HG03469 (cell line): ENCODE data around the gene INPP5F.
"Not testable (repeated sequence)": the region's sequence is repeated elsewhere in the genome, so short reads cannot be mapped to it uniquely, and the experiment has no call there.

Experiments
- ATAC-seq: cut with Tn5 transposase; IDR thresholded peaks from one replicate; pipeline ENCODE4 v1.9.1; 2021; ENCODE audit warnings: mild to moderate bottlenecking, moderate library complexity, moderate number of reproducible peaks; ENCODE audit not compliant: unreplicated experiment

INPP5F gene

GRCh38 chr10:119772334-119772733 is 46.5 kb downstream of the INPP5F start:
- ATAC-seq, result no peak

GRCh38 chr10:119773041-119773440 is 47.2 kb downstream of the INPP5F start:
- ATAC-seq, result not testable (repeated sequence)

DNA sequence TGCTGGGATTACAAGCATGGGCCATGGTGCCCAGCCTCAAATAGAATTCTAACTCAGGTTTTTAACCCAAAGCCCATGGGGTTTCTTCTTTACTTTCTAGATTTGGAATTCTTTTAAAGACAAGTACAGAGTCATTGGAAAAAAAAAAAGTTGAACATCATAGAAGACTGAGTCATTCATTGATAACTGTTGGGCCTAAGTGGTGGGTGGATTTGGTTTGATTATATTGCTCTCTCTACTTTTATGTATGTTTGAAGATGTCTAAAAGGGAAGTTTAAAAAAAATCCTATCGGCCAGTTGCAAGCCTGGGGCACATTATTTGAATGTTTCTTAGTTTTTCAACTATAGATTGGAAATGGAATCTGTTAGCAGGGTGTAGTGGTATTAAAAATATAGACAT is 49.7 kb downstream of the INPP5F start:
- ATAC-seq, result no peak

DNA sequence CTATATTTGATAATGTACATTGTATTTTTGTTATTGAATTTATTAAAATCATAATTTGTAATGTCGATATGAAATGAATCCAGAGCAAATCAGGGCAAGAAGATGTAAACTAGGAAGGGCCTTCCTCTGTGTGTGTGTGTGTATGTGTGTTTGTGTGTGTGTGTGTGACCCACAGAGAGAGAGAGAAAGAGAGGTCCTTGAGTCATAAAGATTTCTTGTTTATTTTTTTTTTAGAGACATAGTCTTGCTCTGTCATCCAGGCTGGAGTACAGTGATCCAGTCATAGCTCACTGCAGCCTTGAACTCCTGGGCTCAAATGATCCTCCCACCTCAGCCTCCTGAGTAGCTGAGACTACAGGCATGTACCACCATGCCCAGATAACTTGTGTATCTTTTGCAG is 50.7 kb downstream of the INPP5F start:
- ATAC-seq, result no peak

DNA sequence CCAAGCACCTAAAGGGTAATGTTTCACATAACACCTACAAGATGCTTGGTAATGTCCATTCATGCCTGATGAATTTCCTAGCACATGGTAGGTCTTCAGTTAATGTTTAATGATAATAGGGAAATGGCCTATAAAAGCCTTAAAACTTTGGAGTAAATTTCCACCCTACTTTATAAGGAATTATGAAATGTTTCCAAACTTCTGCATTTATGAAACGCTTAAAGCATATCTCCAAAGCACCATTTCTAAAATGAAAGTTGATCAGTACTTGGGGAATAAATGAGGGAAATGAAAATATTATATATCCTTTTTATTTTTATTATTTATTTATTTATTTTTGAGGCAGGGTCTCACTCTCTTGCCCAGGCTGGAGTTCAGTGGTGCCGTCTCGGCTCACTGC is 51.8 kb downstream of the INPP5F start:
- no peak for ATAC-seq

GRCh38 chr10:119778776-119779445 is 53.1 kb downstream of the INPP5F start:
- ATAC-seq, result no peak

DNA sequence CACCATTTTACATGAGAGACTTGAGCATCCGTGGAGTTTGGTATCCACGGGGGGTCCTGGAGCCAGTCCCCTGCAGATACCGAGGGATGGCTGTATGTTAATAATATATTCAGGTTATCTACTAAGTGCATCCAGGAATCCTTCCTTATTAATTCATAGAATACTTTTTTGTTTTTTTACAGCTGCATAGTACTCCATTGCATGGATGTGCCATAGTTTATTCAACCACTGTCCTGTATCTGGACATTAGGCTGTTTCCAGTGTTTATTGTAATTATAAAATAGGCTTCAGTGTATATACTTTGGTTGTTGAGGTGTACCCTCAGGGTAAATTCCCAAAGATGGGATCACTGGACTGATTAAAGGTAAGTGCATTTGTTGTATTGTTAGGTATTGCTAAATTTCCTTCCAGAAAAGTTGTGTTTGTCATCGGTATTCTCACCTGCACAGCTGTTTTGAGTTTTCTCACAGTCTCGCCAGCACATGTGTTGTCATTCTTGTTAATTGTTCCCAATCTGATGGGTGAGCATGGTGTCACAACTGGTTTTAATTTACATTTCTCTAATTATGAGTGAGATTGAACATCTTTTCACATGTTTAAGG is 55.1 kb downstream of the INPP5F start:
- no peak for ATAC-seq

DNA sequence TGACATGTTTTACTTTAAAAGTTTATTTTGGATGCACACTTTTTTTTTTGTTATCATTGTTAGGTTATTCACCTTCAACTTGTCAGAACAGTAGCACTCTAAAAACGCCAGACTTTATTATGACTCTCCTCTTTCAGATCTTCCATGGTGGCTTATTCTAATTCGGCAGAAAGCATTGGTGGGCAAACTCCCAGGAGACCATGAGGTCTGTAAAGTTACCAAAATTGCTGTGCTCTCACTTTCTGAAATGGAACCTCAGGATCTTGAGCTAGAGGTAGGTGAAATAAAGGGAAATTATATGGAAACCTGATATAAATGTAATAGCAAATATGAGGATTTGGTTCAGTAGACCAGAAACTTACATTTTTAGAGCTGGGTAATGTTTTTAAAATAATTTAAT is 55.6 kb downstream of the INPP5F start:
- ATAC-seq, result no peak

GRCh38 chr10:119782981-119783664 is 57.3 kb downstream of the INPP5F start:
- no peak for ATAC-seq

- no peak for ATAC-seq
These were observed 57.8 kb downstream of the INPP5F start for GRCh38 chr10:119783665-119784027.

GRCh38 chr10:119784340-119785067 is 58.7 kb downstream of the INPP5F start:
- peak; percentile 62 for ATAC-seq

- ATAC-seq, result no peak
These were observed 60.4 kb downstream of the INPP5F start for GRCh38 chr10:119786117-119786769.

DNA sequence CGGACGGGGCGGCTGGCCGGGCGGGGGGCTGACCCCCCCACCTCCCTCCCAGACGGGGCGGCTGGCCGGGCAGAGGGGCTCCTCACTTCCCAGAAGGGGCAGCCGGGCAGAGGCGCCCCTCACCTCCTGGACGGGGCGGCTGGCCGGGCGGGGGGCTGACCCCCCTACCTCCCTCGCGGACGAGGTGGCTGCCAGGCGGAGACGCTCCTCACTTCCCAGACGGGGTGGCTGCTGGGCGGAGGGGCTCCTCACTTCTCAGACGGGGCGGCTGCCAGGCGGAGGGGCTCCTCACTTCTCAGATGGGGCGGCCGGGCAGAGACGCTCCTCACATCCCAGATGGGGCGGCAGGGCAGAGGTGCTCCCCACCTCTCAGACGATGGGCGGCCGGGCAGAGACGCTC is 69.3 kb downstream of the INPP5F start:
- not testable (repeated sequence) for ATAC-seq

- no peak for ATAC-seq
These were observed 70.2 kb downstream of the INPP5F start for GRCh38 chr10:119796039-119796438.

DNA sequence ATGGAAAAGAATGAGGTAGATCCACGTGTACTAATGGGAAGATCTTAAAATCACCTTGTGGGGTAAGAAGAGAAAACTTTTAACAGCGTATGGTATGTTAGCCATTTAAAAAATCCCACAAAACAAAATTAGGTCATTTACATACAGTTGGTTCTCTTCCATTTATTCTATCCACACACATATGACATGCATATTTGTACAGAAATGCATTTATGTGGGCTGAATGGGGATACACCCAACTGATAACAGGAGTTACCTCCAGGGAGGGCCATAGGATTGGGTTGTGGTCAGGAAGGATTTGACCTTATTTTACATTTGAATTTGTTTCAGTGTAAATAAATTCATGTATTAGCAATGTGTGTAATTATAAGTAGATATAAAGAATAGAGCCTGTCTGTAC is 75.3 kb downstream of the INPP5F start:
- ATAC-seq, result no peak

GRCh38 chr10:119801998-119802538 is 76.2 kb downstream of the INPP5F start:
- ATAC-seq, result peak; percentile 65

- no peak for ATAC-seq
These were observed 77.4 kb downstream of the INPP5F start for GRCh38 chr10:119803264-119803663.

GRCh38 chr10:119805702-119806230 is 79.9 kb downstream of the INPP5F start:
- no peak for ATAC-seq

DNA sequence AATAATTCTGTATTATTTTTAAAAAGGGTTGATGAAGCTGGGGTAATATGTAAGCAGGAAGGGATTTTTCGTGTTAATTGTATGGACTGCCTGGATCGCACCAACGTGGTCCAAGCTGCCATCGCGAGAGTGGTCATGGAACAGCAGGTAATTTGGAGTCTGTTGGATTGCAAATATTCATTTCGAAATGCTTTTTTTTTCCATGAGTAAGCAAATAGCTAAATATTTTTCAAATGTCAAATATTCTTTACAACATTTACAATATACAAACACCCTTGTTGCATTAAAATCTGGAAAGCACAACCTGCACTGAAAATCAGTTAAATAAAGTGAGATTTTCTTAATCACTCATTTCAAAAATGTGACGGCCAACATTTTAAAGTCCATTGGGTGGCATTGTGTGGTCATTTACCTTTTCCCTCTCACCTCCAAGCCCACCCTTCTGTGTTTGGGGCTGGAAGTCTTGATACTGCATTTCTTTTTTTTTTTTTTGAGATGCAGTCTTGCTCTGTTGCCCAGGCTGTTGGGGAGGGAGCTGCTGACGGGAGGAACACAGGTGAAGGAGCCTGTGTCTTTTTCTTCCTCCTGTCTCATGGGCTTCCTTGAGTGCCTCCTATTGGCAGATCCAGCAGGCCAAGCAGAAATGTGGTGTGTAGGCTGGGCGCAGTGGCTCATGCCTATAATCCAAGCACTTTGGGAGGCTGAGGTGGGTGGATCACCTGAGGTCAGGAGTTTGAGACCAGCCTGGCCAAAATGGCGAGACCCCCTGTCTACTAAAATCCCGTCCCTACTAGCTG is 80.7 kb downstream of the INPP5F start:
- no peak for ATAC-seq
